GM23338 (cell line): ENCODE measurements around the gene RUFY1. TPM values are rescaled to one million over a fixed set of nuclear protein-coding genes. Genes with fewer than 3 reads are reported as not detected.
A peak's percentile ranks its signal among the peaks of the same experiment; 100 is the strongest.

Experiments used
- ATAC-seq: fragments of 200-7000 bp; cut with Tn5 transposase; 3 replicates; pipeline ENCODE4 v1.9.1; 2020
- DNase-seq: peaks from one replicate; pipeline ENCODE4 v3.0.0-alpha.2; 2015; ENCODE audit warnings: low spot score
- H2AFZ ChIP-seq: fragments of 200-600 bp; sonication (generic); 2 replicates; pipeline ENCODE4 v1.8.0; 2016; ENCODE audit warnings: antibody characterized with exemption, mild to moderate bottlenecking, moderate library complexity
- H3F3A ChIP-seq: fragments of 200-600 bp; sonication (generic); replicated peaks from 2 replicates; pipeline ENCODE4 v1.8.0; 2017; ENCODE audit warnings: antibody characterized with exemption, mixed run types, low read depth
- H3K27ac ChIP-seq: fragments of 200-600 bp; sonication (generic); 2 replicates; pipeline ENCODE4 v1.6.1; 2016; ENCODE audit warnings: low read depth
- H3K27me3 ChIP-seq: fragments of 200-600 bp; sonication (generic); 2 replicates; pipeline ENCODE4 v1.8.0; 2016; ENCODE audit warnings: mild to moderate bottlenecking, mixed run types, moderate library complexity; ENCODE audit not compliant: insufficient read depth
- H3K36me3 ChIP-seq: fragments of 200-600 bp; sonication (generic); 2 replicates; pipeline ENCODE4 v1.8.0; 2016; ENCODE audit warnings: mild to moderate bottlenecking; ENCODE audit not compliant: insufficient read depth
- H3K4me1 ChIP-seq: fragments of 200-600 bp; sonication (generic); 2 replicates; pipeline ENCODE4 v1.8.0; 2016; ENCODE audit warnings: mild to moderate bottlenecking, moderate library complexity; ENCODE audit not compliant: insufficient read depth
- H3K4me2 ChIP-seq: fragments of 200-600 bp; sonication (generic); 2 replicates; pipeline ENCODE4 v1.7.1; 2017; ENCODE audit warnings: mixed run types
- H3K4me3 ChIP-seq: fragments of 200-600 bp; sonication (generic); 2 replicates; pipeline ENCODE4 v1.6.1; 2016; ENCODE audit warnings: mixed run types
- H3K79me2 ChIP-seq: fragments of 200-600 bp; sonication (generic); replicated peaks from 2 replicates; pipeline ENCODE4 v1.8.0; 2017; ENCODE audit warnings: mild to moderate bottlenecking; ENCODE audit not compliant: insufficient read depth
- H3K9me2 ChIP-seq: fragments of 200-600 bp; sonication (generic); 2 replicates; pipeline ENCODE4 v1.8.0; 2017; ENCODE audit not compliant: insufficient read depth
- H4K20me1 ChIP-seq: fragments of 200-600 bp; sonication (generic); replicated peaks from 2 replicates; pipeline ENCODE4 v1.8.0; 2017; ENCODE audit warnings: mild to moderate bottlenecking; ENCODE audit not compliant: insufficient read depth
- H3K27ac Mint-ChIP-seq: 2 replicates; pipeline ENCODE4 v1.8.0; 2020; ENCODE audit warnings: inconsistent platforms, mild to moderate bottlenecking, moderate library complexity, mixed read lengths
- H3K27me3 Mint-ChIP-seq: 3 replicates; pipeline ENCODE4 v1.8.0; 2022; ENCODE audit warnings: low read depth, mild to moderate bottlenecking, moderate library complexity, mixed read lengths, inconsistent platforms; ENCODE audit not compliant: insufficient read depth, poor library complexity
- H3K36me3 Mint-ChIP-seq: 3 replicates; pipeline ENCODE4 v1.8.0; 2021; ENCODE audit warnings: low read depth, mild to moderate bottlenecking, inconsistent platforms, moderate library complexity, mixed read lengths
- H3K4me1 Mint-ChIP-seq: 3 replicates; pipeline ENCODE4 v1.8.0; 2020; ENCODE audit warnings: mild to moderate bottlenecking, inconsistent platforms, mixed read lengths
- H3K4me3 Mint-ChIP-seq: 3 replicates; pipeline ENCODE4 v1.8.0; 2021; ENCODE audit warnings: moderate library complexity, mild to moderate bottlenecking, inconsistent platforms, mixed read lengths
- H3K9me3 Mint-ChIP-seq: 3 replicates; pipeline ENCODE4 v1.8.0; 2020; ENCODE audit warnings: moderate library complexity, mild to moderate bottlenecking, inconsistent platforms, mixed read lengths
- CREB1 ChIP-seq: fragments of 250-450 bp; sonication (Bioruptor Pico); IDR thresholded peaks from 2 replicates; pipeline ENCODE4 v1.5.0; 2020; ENCODE audit warnings: low read depth, mild to moderate bottlenecking, moderate library complexity
- CTCF ChIP-seq, 2 experiments: fragments of 200-600 bp in 1 of 2; sonication (generic) in 1 of 2; conservative IDR thresholded peaks; 2 replicates each; pipeline versions ENCODE4 v1.5.1 to v1.6.1; 2016 to 2017; ENCODE audit warnings: antibody characterized with exemption in 2 of 2, low read depth in 2 of 2, mild to moderate bottlenecking in 2 of 2, moderate library complexity in 1 of 2
- ETS1 ChIP-seq: IDR thresholded peaks from 2 replicates; pipeline ENCODE4 v1.6.1; 2016; ENCODE audit warnings: antibody characterized with exemption
- EZH2 ChIP-seq: fragments of 200-600 bp; sonication (generic); IDR thresholded peaks from one replicate; pipeline ENCODE4 v1.8.0; 2017; ENCODE audit warnings: antibody characterized with exemption, mild to moderate bottlenecking, low read depth; ENCODE audit not compliant: unreplicated experiment
- EZH2phosphoT487 ChIP-seq: fragments of 200-600 bp; sonication (generic); IDR thresholded peaks from one replicate; pipeline ENCODE4 v1.8.1; 2018; ENCODE audit warnings: antibody characterized with exemption; ENCODE audit not compliant: unreplicated experiment
- JUNB ChIP-seq: IDR thresholded peaks from one replicate; pipeline ENCODE4 v1.6.1; 2016; ENCODE audit warnings: antibody characterized with exemption; ENCODE audit not compliant: unreplicated experiment
- POLR2AphosphoS5 ChIP-seq: IDR thresholded peaks from 2 replicates; pipeline ENCODE4 v1.6.1; 2016; ENCODE audit warnings: antibody characterized with exemption, low read depth
- REST ChIP-seq: IDR thresholded peaks from one replicate; pipeline ENCODE4 v1.6.1; 2018; ENCODE audit warnings: antibody characterized with exemption; ENCODE audit not compliant: unreplicated experiment
- STAT1 ChIP-seq: IDR thresholded peaks from one replicate; pipeline ENCODE4 v1.6.1; 2016; ENCODE audit warnings: antibody characterized with exemption; ENCODE audit not compliant: unreplicated experiment
- ZNF114 ChIP-seq: fragments of 250-450 bp; sonication (Bioruptor Pico); IDR thresholded peaks from 2 replicates; pipeline ENCODE4 v1.5.0; 2020; ENCODE audit warnings: mild to moderate bottlenecking, moderate library complexity
- ZNF331 ChIP-seq: fragments of 250-450 bp; sonication (Bioruptor Pico); IDR thresholded peaks from 2 replicates; pipeline ENCODE4 v1.5.0; 2020; ENCODE audit warnings: low read depth, mild to moderate bottlenecking, moderate library complexity
- polyA plus RNA-seq: library from polyadenylated mRNA; unstranded; fragments of >200 nt; fragmentation: Nextera tagmentation; extraction: Ambion mirVana; gene quantifications from 2 replicates; pipeline ENCODE4 v1.2.1, GENCODE V29; 2016
- total RNA-seq: library from RNA; depleted of rRNA; stranded (reverse); fragments of >200 nt; shearing (Covaris generic); gene quantifications from 2 replicates; pipeline ENCODE4 v1.2.3, GENCODE V29; 2014

RUFY1 gene
- total and polyA plus RNA-seq, 2 experiments from 2014 or later = 25.3 to 31.6 TPM

GRCh38 chr5:179619776-179620175 lies 69.4 kb downstream of the RUFY1 start:
- Mint-ChIP-seq H3K27ac (no peak overlapping the region), H3K27me3 (peaks cover 33% of the 10 kb centered on the region), H3K36me3 (peaks cover 86% of the 10 kb centered on the region), H3K9me3 (no peaks in the 10 kb centered on the region; the same call in 1 of the 3 replicates), H3K4me3 (peak overlapping the region; percentile 100), H3K4me1 (peaks cover 55% of the 10 kb centered on the region)
- no peak for DNase-seq
- H3K4me3 ChIP-seq = peak overlapping the region; percentile 93
- H2AFZ ChIP-seq = no peak overlapping the region
- H3K27me3 ChIP-seq = no peaks in the 10 kb centered on the region
- ATAC-seq = no peak
- peaks cover 78% of the 10 kb centered on the region for H3K36me3 ChIP-seq
- peaks cover 77% of the 10 kb centered on the region for H3K79me2 ChIP-seq
- H3K27ac ChIP-seq = no peak overlapping the region
- peak overlapping the region; percentile 81 for H3K4me2 ChIP-seq
- peaks cover 75% of the 10 kb centered on the region for H4K20me1 ChIP-seq
- peaks cover 65% of the 10 kb centered on the region for H3F3A ChIP-seq
- H3K9me2 ChIP-seq = no peaks in the 10 kb centered on the region
- TF ChIP-seq POLR2AphosphoS5 (no peak), EZH2phosphoT487 (no peak), REST (no peak), STAT1 (no peak), CREB1 (CRISPR knock-in tag) (no peak), EZH2 (no peak), ZNF114 (CRISPR knock-in tag) (no peak), JUNB (no peak), ETS1 (no peak), CTCF (conservative IDR thresholded peaks at IDR 0.05; ENCODE audit: low read depth in 2 of 2) (no peak)
- H3K4me1 ChIP-seq = peaks cover 34% of the 10 kb centered on the region

GRCh38 chr5:179620293-179620692 lies 69.9 kb downstream of the RUFY1 start:
- Mint-ChIP-seq H3K36me3 (peaks cover 81% of the 10 kb centered on the region), H3K4me3 (peak overlapping the region; percentile 100), H3K4me1 (peaks cover 59% of the 10 kb centered on the region), H3K27ac (no peak overlapping the region), H3K9me3 (no peaks in the 10 kb centered on the region; the same call in 1 of the 3 replicates), H3K27me3 (peaks cover 32% of the 10 kb centered on the region)
- Histone ChIP-seq H3K9me2 (no peaks in the 10 kb centered on the region), H2AFZ (no peak overlapping the region), H3K36me3 (peaks cover 72% of the 10 kb centered on the region), H3F3A (peaks cover 63% of the 10 kb centered on the region), H3K27ac (no peak overlapping the region), H3K4me2 (peak overlapping the region; percentile 81), H4K20me1 (peaks cover 69% of the 10 kb centered on the region), H3K79me2 (peaks cover 77% of the 10 kb centered on the region), H3K4me1 (peaks cover 39% of the 10 kb centered on the region), H3K4me3 (peak overlapping the region; percentile 93), H3K27me3 (no peaks in the 10 kb centered on the region)
- ATAC-seq (no peak), DNase-seq (no peak)
- TF ChIP-seq STAT1 (no peak), ZNF331 (no peak), POLR2AphosphoS5 (no peak)
